GM10248 (cell line): ENCODE measurements around the gene PRKG1.

Source experiments
- CTCF ChIA-PET: fragments of 300-600 bp; sonication (Branson Sonifier 250); formaldehyde crosslinking; extraction: SDS; loops from one replicate; lab custom pipeline; 2021; ENCODE audit warnings: antibody characterized with exemption; lab: Yijun Ruan, JAX
- POLR2A ChIA-PET: fragments of 350-650 bp; sonication (Branson Sonifier 250); formaldehyde crosslinking; extraction: SDS; loops from one replicate; lab custom pipeline; 2020; ENCODE audit warnings: antibody characterized with exemption; lab: Yijun Ruan, JAX
- DNase-seq: peaks from one replicate; pipeline ENCODE4 v3.0.0; 2012; ENCODE audit errors: extremely low spot score
- TF ChIP-seq, protein P1 (sequence below): IDR thresholded peaks from 2 replicates; pipeline ENCODE4 v1.5.1; 2012; ENCODE audit warnings: mild to moderate bottlenecking, low read depth; ENCODE audit errors: extremely low read depth, missing control alignments, control extremely low read depth

PRKG1 gene

GRCh38 chr10:51900180-51900579 is 825.9 kb downstream of the PRKG1 start:
- no peak for DNase-seq
- TF ChIP-seq, protein P1, sequence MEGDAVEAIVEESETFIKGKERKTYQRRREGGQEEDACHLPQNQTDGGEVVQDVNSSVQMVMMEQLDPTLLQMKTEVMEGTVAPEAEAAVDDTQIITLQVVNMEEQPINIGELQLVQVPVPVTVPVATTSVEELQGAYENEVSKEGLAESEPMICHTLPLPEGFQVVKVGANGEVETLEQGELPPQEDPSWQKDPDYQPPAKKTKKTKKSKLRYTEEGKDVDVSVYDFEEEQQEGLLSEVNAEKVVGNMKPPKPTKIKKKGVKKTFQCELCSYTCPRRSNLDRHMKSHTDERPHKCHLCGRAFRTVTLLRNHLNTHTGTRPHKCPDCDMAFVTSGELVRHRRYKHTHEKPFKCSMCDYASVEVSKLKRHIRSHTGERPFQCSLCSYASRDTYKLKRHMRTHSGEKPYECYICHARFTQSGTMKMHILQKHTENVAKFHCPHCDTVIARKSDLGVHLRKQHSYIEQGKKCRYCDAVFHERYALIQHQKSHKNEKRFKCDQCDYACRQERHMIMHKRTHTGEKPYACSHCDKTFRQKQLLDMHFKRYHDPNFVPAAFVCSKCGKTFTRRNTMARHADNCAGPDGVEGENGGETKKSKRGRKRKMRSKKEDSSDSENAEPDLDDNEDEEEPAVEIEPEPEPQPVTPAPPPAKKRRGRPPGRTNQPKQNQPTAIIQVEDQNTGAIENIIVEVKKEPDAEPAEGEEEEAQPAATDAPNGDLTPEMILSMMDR, result no peak
- ChIA-PET POLR2A (no interaction called here), CTCF (no interaction called here)

DNA sequence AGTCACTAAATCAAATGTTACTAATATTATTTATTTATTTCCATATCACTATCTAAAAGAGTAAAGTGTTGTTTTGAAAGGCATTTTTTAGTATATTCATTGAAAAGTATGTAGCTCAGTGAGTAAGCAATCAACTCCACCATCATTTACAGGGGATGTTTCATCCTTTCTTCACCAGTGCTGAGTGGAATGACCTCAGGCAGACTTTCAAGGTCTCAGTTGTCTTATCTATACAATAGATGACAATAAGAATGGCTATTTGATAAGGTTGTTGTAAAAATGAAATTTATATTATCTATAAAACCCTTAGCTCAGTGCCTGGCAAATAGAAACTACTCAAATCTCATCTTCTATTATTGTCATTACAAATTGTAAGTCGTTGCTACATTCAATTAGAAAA is 829.4 kb downstream of the PRKG1 start:
- DNase-seq, result no peak
- POLR2A ChIA-PET, result no interaction called here
- CTCF ChIA-PET, result no interaction called here
- TF ChIP-seq, protein P1, result no peak

DNA sequence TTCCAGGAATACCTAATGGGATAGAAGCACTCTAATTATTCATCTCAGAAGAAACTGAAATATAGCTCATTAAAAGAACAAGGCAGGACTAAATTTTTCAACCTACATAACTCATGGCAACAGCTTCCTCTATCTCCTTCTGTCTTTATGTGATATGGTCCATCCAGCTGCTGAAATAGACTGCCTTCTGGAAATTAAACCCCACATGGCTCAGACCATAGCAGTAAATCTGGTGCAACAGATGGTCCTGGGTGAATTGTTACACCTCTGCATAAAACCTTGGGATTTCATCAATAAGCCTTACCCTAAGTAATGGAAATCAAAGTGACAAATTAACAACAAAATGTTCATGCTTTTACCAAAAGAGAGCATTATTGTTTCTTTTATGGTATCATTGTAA is 830.7 kb downstream of the PRKG1 start:
- DNase-seq, result no peak
- ChIA-PET CTCF (interaction anchor here (1.2 kb wide), 1 partner anchor 12 kb away, joined by 4 read pairs; no protein-coding TSS in a partner anchor), POLR2A (no interaction called here)
- TF ChIP-seq, protein P1, result no peak

DNA sequence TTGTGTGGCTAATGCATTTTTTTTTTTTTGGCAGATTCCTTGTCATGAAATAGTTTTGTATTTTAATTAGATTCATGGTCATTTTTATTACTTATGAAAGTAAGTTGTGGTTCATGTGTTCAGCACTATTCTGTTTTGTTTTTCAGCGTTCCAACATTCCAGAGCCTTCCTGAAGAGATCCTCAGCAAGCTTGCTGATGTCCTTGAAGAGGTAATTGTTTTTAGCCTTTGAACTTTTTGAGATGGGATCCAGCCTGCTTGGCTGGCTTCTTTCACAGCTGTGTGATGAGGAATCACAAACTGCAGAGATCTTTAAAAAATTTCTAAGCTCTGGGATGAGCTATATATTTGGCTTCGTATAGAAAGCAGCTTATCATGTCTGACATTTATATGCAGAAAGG is 833.1 kb downstream of the PRKG1 start:
- DNase-seq, result no peak
- ChIA-PET POLR2A (no interaction called here), CTCF (no interaction called here)
- TF ChIP-seq, protein P1, result no peak

DNA sequence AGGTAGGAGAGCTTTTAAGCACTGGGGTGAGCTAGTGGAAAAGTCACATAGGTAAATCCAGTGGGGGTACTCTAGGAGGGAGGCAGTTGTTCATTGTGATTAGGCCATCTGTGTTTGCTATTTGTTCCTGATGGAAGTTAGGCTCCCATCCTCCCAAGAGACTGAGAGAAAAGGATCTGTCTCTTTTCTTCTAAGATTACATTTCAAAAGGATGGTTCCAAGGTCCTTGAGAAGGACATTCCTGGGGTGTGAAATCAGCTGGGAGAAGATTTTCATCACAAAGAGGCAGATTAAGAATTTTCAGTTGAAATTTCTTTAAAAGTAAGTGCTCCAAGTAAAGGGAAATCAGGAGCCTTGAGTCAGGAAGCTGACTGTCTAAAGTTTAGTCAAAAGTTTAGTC is 835.9 kb downstream of the PRKG1 start:
- ChIA-PET CTCF (no interaction called here), POLR2A (no interaction called here)
- DNase-seq, result no peak
- TF ChIP-seq, protein P1, result no peak

- TF ChIP-seq, protein P1, result no peak
- CTCF ChIA-PET, result no interaction called here
- POLR2A ChIA-PET, result no interaction called here
- DNase-seq, result no peak
These were observed 836.3 kb downstream of the PRKG1 start for GRCh38 chr10:51910596-51910995.

GRCh38 chr10:51911723-51912122 is 837.4 kb downstream of the PRKG1 start:
- DNase-seq, result no peak
- TF ChIP-seq, protein P1, result no peak
- ChIA-PET CTCF (interaction anchor here (1.2 kb wide), 1 partner anchor 31 kb away, joined by 3 read pairs; no protein-coding TSS in a partner anchor), POLR2A (no interaction called here)
